ENCODE measurements around the gene CIROP.

Gene CIROP

GRCh38 chr14:23051141-23052057, 53.4 kb downstream of the CIROP start:
- H3K27me3 ChIP-seq (ENCODE audit: insufficient read depth, low read length) = no peaks in the 10 kb centered on the region; the same call in 1 of the 2 replicates
- H3K9me3 ChIP-seq (ENCODE audit: insufficient read depth, low read depth, low read length) = no peaks in the 10 kb centered on the region
- H3K27ac ChIP-seq (ENCODE audit: low read length) = no peak overlapping the region
- 0 out of 2 replicates have a peak, but pooled peaks cover 3% of the 10 kb centered on the region for H3K4me1 ChIP-seq (ENCODE audit: insufficient read depth, low read length)
- H3K9ac ChIP-seq (ENCODE audit: low read depth, low read length) = no peak overlapping the region
- no peak overlapping the region for H3K4me3 ChIP-seq (ENCODE audit: low read length)
- peaks cover 31% of the 10 kb centered on the region for H3K36me3 ChIP-seq (ENCODE audit: insufficient read depth, low read depth, low read length)

All from iPS-20b (cell line).